Measurements from ENCODE around the gene TRNAU1AP.
"Not testable (repeated sequence)": the region's sequence is repeated elsewhere in the genome, so short reads cannot be mapped to it uniquely, and the experiment has no call there.

Gene TRNAU1AP

DNA sequence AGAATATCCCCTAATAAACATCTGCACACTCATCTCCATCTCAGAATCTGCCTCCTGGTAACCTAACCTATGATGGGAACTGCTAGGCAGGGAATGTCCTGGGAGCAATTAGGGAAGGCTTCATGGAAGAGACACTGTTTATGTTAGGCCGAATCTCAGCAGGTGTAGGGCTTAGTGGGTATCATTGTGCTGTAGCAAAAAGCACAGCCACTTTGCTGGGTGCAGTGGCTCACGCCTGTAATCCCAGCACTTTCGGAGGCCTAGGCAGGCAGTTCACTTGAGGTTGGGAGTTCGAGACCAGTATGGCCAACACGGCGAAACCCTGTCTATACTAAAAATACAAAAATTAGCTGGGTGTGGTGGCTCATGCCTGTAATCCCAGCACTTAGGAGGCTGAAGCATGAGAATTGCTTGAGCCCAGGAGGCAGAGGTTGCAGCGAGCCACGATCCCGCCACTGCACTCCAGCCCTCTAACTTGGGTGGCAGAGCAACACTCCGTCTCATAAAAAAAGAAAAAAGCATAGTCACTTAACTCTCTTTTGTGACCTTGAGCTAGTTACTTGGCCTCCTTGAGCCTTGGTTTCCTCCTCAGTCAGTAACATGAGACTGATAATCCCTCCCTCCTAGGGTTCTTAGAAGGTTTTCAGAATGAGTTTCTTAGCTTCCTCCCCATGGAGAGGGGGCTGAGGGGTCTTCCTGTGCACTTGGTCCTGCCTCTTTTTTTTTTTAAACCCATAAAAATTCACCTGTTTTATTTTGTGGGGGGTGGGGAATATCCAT is 42.7 kb downstream of the TRNAU1AP start:
- H3K4me1 ChIP-seq (ENCODE audit: insufficient read depth, low read length, poor library complexity, severe bottlenecking): peaks cover 8% of the 10 kb centered on the region
- no peak overlapping the region for H3K4me2 ChIP-seq (ENCODE audit: low read depth, low read length, poor library complexity, severe bottlenecking)
- H3K79me2 ChIP-seq (ENCODE audit: insufficient read depth, low read length): no peaks in the 10 kb centered on the region
- H3K27me3 ChIP-seq (ENCODE audit: insufficient read depth, low read length, poor library complexity, severe bottlenecking): no peaks in the 10 kb centered on the region
- H2AFZ ChIP-seq (ENCODE audit: low read length): no peak overlapping the region
- no peak for TF ChIP-seq EZH2phosphoT487 (IDR thresholded peaks at IDR 0.05; ENCODE audit: borderline replicate concordance)
- TF ChIP-seq, protein P1, sequence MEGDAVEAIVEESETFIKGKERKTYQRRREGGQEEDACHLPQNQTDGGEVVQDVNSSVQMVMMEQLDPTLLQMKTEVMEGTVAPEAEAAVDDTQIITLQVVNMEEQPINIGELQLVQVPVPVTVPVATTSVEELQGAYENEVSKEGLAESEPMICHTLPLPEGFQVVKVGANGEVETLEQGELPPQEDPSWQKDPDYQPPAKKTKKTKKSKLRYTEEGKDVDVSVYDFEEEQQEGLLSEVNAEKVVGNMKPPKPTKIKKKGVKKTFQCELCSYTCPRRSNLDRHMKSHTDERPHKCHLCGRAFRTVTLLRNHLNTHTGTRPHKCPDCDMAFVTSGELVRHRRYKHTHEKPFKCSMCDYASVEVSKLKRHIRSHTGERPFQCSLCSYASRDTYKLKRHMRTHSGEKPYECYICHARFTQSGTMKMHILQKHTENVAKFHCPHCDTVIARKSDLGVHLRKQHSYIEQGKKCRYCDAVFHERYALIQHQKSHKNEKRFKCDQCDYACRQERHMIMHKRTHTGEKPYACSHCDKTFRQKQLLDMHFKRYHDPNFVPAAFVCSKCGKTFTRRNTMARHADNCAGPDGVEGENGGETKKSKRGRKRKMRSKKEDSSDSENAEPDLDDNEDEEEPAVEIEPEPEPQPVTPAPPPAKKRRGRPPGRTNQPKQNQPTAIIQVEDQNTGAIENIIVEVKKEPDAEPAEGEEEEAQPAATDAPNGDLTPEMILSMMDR (conservative IDR thresholded peaks at IDR 0.05; ENCODE audit: low read length): no peak
- H3F3A ChIP-seq (ENCODE audit: low read depth): no peaks in the 10 kb centered on the region; the same call in 1 of the 2 replicates
- no peaks in the 10 kb centered on the region for H3K9me3 ChIP-seq (ENCODE audit: insufficient read depth, low read depth, low read length)
- no peak overlapping the region for H3K4me3 ChIP-seq (ENCODE audit: low read length, poor library complexity, severe bottlenecking)
- no peak overlapping the region for H3K9ac ChIP-seq (ENCODE audit: low read depth, low read length, poor library complexity, severe bottlenecking)
- no peaks in the 10 kb centered on the region for H4K20me1 ChIP-seq (ENCODE audit: insufficient read depth, low read length, poor library complexity, severe bottlenecking)
- H3K9me2 ChIP-seq (replicated peaks; ENCODE audit: low read depth, low read length): no peaks in the 10 kb centered on the region
- no peaks in the 10 kb centered on the region for H3K36me3 ChIP-seq (ENCODE audit: insufficient read depth, low read length)

DNA sequence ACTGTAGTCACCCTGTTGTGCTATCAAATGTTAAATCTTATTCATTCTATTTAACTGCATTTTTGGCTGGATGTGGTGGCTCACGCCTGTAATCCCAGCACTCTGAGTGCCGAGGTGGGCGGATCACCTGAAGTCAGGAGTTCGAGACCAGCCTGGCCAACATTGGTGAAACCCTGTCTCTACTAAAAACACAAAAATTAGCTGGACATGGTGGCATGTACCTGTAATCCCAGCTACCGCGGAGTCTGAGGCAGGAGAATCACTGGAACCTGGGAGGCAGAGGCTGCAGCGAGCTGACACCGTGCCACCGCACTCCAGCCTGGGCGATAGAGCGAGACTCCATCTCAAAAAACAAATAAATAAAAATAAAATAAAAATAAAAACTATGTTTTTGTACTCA is 43.4 kb downstream of the TRNAU1AP start:
- not testable (repeated sequence) for H3K9ac ChIP-seq (ENCODE audit: low read depth, low read length, poor library complexity, severe bottlenecking); H3K36me3 ChIP-seq (ENCODE audit: insufficient read depth, low read length); H3K9me3 ChIP-seq (ENCODE audit: insufficient read depth, low read depth, low read length); H3K27me3 ChIP-seq (ENCODE audit: insufficient read depth, low read length, poor library complexity, severe bottlenecking); H3K4me2 ChIP-seq (ENCODE audit: low read depth, low read length, poor library complexity, severe bottlenecking); H3K9me2 ChIP-seq (replicated peaks; ENCODE audit: low read depth, low read length); H3K79me2 ChIP-seq (ENCODE audit: insufficient read depth, low read length); H2AFZ ChIP-seq (ENCODE audit: low read length); H3F3A ChIP-seq (ENCODE audit: low read depth); H3K4me1 ChIP-seq (ENCODE audit: insufficient read depth, low read length, poor library complexity, severe bottlenecking); H3K4me3 ChIP-seq (ENCODE audit: low read length, poor library complexity, severe bottlenecking); H4K20me1 ChIP-seq (ENCODE audit: insufficient read depth, low read length, poor library complexity, severe bottlenecking)

DNA sequence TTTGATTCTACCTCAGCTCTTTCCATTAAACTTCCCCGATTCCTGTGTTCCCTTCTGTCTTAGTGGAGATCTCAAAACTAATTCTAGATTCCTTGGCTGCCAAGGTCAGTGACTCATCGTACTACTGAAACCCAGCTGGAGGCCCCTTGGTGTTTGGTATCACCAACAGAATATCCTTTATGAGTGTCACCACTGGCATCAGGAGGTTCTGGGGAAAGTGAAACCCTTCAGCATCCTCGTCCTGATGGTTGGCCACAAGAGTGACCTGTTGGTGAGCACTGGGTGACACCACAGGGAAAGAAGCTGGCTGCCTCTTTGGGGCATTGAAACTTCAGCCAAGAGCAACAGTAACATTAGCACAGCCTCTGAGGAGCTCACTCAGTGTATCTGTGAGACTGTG is 48.8 kb downstream of the TRNAU1AP start:
- Histone ChIP-seq H4K20me1 (ENCODE audit: insufficient read depth, low read length, poor library complexity, severe bottlenecking) (no peaks in the 10 kb centered on the region), H3K4me3 (ENCODE audit: low read length, poor library complexity, severe bottlenecking) (no peak overlapping the region), H3F3A (ENCODE audit: low read depth) (no peaks in the 10 kb centered on the region), H3K9me3 (ENCODE audit: insufficient read depth, low read depth, low read length) (no peaks in the 10 kb centered on the region), H2AFZ (ENCODE audit: low read length) (no peak overlapping the region), H3K27me3 (ENCODE audit: insufficient read depth, low read length, poor library complexity, severe bottlenecking) (no peaks in the 10 kb centered on the region), H3K4me1 (ENCODE audit: insufficient read depth, low read length, poor library complexity, severe bottlenecking) (no peaks in the 10 kb centered on the region), H3K36me3 (ENCODE audit: insufficient read depth, low read length) (no peaks in the 10 kb centered on the region), H3K79me2 (ENCODE audit: insufficient read depth, low read length) (no peaks in the 10 kb centered on the region), H3K9ac (ENCODE audit: low read depth, low read length, poor library complexity, severe bottlenecking) (no peak overlapping the region), H3K9me2 (replicated peaks; ENCODE audit: low read depth, low read length) (no peaks in the 10 kb centered on the region), H3K4me2 (ENCODE audit: low read depth, low read length, poor library complexity, severe bottlenecking) (no peak overlapping the region)
- no peak for TF ChIP-seq EZH2phosphoT487 (IDR thresholded peaks at IDR 0.05; ENCODE audit: borderline replicate concordance)
- TF ChIP-seq, protein P1 (conservative IDR thresholded peaks at IDR 0.05; ENCODE audit: low read length): no peak
